ENCODE results near the gene ANTXR2. TPM values are rescaled to one million over a fixed set of nuclear protein-coding genes. Genes with fewer than 3 reads are reported as not detected.

ANTXR2 gene
- total RNA-seq, 1 experiment from 2014 or later, result 7.0 TPM

DNA sequence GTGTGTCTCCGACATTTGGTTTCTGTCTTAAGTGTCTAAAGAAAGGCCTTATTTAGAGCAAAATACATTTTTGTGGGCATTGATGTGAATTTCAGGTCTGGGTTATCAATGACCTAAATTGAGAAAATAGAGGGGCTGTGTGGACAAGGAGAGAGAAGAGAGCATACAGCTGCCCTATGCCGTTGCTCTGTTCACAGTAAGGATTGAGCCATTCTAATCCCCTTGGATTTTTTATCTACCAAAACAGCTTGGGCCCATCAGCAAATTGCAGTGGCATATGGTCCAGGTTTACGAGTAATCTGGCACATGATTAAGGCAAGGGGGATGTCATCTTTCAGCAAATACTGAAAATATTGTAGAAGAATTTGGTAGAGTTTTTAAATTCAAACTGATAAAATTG, 210.2 kb downstream of the ANTXR2 start:
- Histone ChIP-seq H3K4me1 (ENCODE audit: insufficient read depth, low read length, poor library complexity, severe bottlenecking) (no peaks in the 10 kb centered on the region), H3K9me3 (ENCODE audit: low read depth, low read length, poor library complexity, severe bottlenecking) (no peaks in the 10 kb centered on the region), H3K27me3 (replicated peaks; ENCODE audit: insufficient read depth, low read depth, low read length, poor library complexity) (no peaks in the 10 kb centered on the region), H3K27ac (ENCODE audit: low read depth, low read length, poor library complexity, severe bottlenecking) (no peak overlapping the region), H3K36me3 (ENCODE audit: insufficient read depth, low read length, poor library complexity, severe bottlenecking) (no peaks in the 10 kb centered on the region), H3K4me3 (ENCODE audit: low read depth, low read length, poor library complexity, severe bottlenecking) (no peak overlapping the region)
- ChIA-PET POLR2A (ENCODE audit: low non-redundant PET) (no interaction called here), CTCF (no interaction called here)
- no TSS peak for BruUV-seq (replicated peaks)
- intact Hi-C loops (cut with micrococcal nuclease; ENCODE audit: unreplicated experiment), result no loop called here
- TF ChIP-seq CTCF (conservative IDR thresholded peaks at IDR 0.05; ENCODE audit: low read depth, low read length), result no peak
- TF ChIP-seq EZH2 (IDR thresholded peaks at IDR 0.05; ENCODE audit: borderline replicate concordance, low read depth, low read length, poor library complexity, severe bottlenecking), result no peak
- DNase-seq (ENCODE audit: low spot score), result no peak

DNA sequence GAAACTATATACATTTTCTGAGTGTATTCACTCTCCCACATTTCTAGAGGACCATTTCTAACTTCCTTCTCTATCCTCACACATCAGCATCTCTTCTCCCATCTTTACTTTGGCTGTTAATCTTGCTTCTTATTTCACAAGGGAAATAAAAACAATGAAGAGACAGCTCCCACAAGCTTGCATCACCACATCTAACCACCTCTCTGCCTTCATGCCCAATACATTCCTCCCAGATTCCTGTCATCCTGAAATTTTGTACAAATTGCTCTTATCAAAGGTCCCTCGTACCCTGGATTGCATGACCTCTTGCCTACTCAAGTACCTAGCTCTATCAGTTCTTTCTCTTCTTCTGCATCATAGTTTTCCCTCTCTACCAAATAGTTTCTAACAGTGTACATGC, 215.2 kb downstream of the ANTXR2 start:
- TF ChIP-seq CTCF (conservative IDR thresholded peaks at IDR 0.05; ENCODE audit: low read depth, low read length), result no peak
- ChIA-PET POLR2A (ENCODE audit: low non-redundant PET) (no interaction called here), CTCF (no interaction called here)
- no TSS peak for BruUV-seq (replicated peaks)
- H3K36me3 ChIP-seq (ENCODE audit: insufficient read depth, low read length, poor library complexity, severe bottlenecking), result no peaks in the 10 kb centered on the region
- intact Hi-C loops (cut with micrococcal nuclease; ENCODE audit: unreplicated experiment), result no loop called here
- H3K27ac ChIP-seq (ENCODE audit: low read depth, low read length, poor library complexity, severe bottlenecking), result no peak overlapping the region
- no peaks in the 10 kb centered on the region for H3K9me3 ChIP-seq (ENCODE audit: low read depth, low read length, poor library complexity, severe bottlenecking)
- no peaks in the 10 kb centered on the region for H3K27me3 ChIP-seq (replicated peaks; ENCODE audit: insufficient read depth, low read depth, low read length, poor library complexity)
- DNase-seq (ENCODE audit: low spot score), result no peak
- H3K4me1 ChIP-seq (ENCODE audit: insufficient read depth, low read length, poor library complexity, severe bottlenecking), result no peaks in the 10 kb centered on the region
- H3K4me3 ChIP-seq (ENCODE audit: low read depth, low read length, poor library complexity, severe bottlenecking), result no peak overlapping the region

DNA sequence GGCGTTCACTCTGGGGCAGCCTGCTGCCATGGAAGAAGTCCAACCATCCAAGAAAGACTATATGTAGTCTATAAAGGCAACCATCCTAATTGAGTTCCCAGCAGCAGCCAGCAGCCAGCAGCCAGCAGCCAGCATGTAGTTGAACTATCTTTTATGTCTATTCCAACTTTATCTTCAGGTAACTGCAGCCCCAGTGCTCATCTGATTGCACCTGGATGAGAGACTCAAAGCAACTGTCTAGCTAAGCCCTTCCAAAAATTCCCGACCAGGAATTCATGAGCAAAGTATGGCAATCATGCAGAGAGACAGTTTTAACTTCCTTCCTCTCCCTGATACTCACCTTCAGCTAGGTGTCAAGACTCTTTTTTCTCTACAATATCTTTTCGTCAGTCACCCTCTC, 216.8 kb downstream of the ANTXR2 start:
- no peaks in the 10 kb centered on the region for H3K4me1 ChIP-seq (ENCODE audit: insufficient read depth, low read length, poor library complexity, severe bottlenecking)
- no peaks in the 10 kb centered on the region for H3K9me3 ChIP-seq (ENCODE audit: low read depth, low read length, poor library complexity, severe bottlenecking)
- no peak for DNase-seq (ENCODE audit: low spot score)
- ChIA-PET POLR2A (ENCODE audit: low non-redundant PET) (no interaction called here), CTCF (no interaction called here)
- H3K4me3 ChIP-seq (ENCODE audit: low read depth, low read length, poor library complexity, severe bottlenecking), result no peak overlapping the region
- TF ChIP-seq CTCF (conservative IDR thresholded peaks at IDR 0.05; ENCODE audit: low read depth, low read length), result no peak
- no peak for TF ChIP-seq EZH2 (IDR thresholded peaks at IDR 0.05; ENCODE audit: borderline replicate concordance, low read depth, low read length, poor library complexity, severe bottlenecking)
- BruUV-seq (replicated peaks), result no TSS peak
- H3K36me3 ChIP-seq (ENCODE audit: insufficient read depth, low read length, poor library complexity, severe bottlenecking), result no peaks in the 10 kb centered on the region
- H3K27me3 ChIP-seq (replicated peaks; ENCODE audit: insufficient read depth, low read depth, low read length, poor library complexity), result no peaks in the 10 kb centered on the region
- H3K27ac ChIP-seq (ENCODE audit: low read depth, low read length, poor library complexity, severe bottlenecking), result no peak overlapping the region
- intact Hi-C loops (cut with micrococcal nuclease; ENCODE audit: unreplicated experiment), result no loop called here
